MM.1S (cell line): Measurements from ENCODE around the gene ADCY2.

Experiments used
- EZH2 ChIP-seq: fragments of 300-600 bp; sonication (generic); optimal IDR thresholded peaks from 2 replicates; pipeline ENCODE3; 2017; ENCODE audit warnings: low read depth, mild to moderate bottlenecking, antibody characterized with exemption, low read length, mixed read lengths
- EZH2phosphoT487 ChIP-seq: fragments of 300-600 bp; sonication (generic); IDR thresholded peaks from 2 replicates; pipeline ENCODE4 v1.6.1; 2018; ENCODE audit warnings: antibody characterized with exemption, low read length
- TF ChIP-seq, protein P1 (sequence below): fragments of 300-600 bp; sonication (generic); IDR thresholded peaks from 2 replicates; pipeline ENCODE4 v1.5.1; 2016; ENCODE audit warnings: antibody characterized with exemption, low read length, mixed read lengths

DNA sequence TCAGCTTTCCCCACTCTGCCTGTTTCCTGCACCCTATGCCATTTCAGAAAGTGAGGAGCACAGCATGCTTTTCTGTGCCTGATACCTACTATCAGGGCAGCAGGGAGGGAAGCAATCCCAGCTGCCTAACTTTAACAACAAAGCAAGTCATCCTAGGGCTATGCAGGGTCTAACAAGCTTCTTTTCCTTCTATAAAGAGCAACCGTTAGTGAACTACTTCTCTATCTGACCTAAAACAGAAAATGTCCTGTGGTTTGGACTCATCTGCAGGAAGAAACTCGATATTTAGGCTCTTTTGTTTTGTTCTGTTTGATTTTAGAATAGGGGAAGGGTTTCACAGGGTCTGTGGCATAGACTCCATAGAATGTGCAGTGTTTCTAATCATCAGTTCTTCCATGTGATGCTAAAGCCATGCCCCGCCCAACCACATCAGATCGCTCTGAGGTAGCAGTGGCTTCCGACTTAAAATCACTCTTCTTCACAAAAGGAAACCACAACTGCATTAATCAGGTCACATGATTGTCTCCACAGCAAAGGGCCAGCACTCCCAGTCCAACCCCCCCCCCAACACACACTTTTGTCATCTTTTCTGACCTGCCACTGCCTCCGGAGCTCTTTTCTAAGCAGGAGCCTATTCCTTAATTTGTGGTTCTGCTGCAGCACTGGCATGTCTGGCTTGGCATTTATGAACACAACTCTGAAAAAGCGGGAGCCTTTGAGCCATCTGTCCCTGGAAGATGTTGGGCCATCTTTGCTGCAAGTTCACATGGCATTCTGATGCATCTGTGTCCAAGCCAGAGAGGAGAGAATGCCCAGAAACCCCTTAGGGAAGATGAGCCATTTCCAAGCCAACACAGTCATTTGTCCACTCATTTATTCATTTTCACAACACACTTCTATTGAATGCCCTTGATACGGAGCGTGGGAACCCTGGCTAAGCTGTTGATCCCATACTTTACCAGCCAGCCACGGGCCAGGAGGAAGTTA lies 383.4 kb downstream of the ADCY2 start:
- TF ChIP-seq, protein P1, sequence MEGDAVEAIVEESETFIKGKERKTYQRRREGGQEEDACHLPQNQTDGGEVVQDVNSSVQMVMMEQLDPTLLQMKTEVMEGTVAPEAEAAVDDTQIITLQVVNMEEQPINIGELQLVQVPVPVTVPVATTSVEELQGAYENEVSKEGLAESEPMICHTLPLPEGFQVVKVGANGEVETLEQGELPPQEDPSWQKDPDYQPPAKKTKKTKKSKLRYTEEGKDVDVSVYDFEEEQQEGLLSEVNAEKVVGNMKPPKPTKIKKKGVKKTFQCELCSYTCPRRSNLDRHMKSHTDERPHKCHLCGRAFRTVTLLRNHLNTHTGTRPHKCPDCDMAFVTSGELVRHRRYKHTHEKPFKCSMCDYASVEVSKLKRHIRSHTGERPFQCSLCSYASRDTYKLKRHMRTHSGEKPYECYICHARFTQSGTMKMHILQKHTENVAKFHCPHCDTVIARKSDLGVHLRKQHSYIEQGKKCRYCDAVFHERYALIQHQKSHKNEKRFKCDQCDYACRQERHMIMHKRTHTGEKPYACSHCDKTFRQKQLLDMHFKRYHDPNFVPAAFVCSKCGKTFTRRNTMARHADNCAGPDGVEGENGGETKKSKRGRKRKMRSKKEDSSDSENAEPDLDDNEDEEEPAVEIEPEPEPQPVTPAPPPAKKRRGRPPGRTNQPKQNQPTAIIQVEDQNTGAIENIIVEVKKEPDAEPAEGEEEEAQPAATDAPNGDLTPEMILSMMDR: no peak
- TF ChIP-seq EZH2phosphoT487 (no peak), EZH2 (no peak)
